ENCODE data around the gene TMEM127.
"Not testable (repeated sequence)": the region's sequence is repeated elsewhere in the genome, so short reads cannot be mapped to it uniquely, and the experiment has no call there.

Gene TMEM127

GRCh38 chr2:96233880-96234316 is 31.9 kb downstream of the TMEM127 start:
- ChIA-PET CTCF (interaction anchor here (1.6 kb wide), 1 partner anchor 59 kb away, joined by 4 read pairs; no protein-coding TSS in a partner anchor), POLR2A (interaction anchor here (0.8 kb wide), 1 partner anchor 26 kb away, joined by 3 read pairs; the partner anchor contains the start of gene STARD7)
- H3K4me3 ChIP-seq (ENCODE audit: low read depth, low read length): no peak overlapping the region
- TF ChIP-seq CTCF (IDR thresholded peaks at IDR 0.05; ENCODE audit: insufficient read depth, low read length, missing control alignments): no peak
- no peak for DNase-seq (ENCODE audit: low read depth, low spot score)

- DNase-seq (ENCODE audit: low read depth, low spot score): no peak
- no peak for TF ChIP-seq CTCF (IDR thresholded peaks at IDR 0.05; ENCODE audit: insufficient read depth, low read length, missing control alignments)
- no peak overlapping the region for H3K4me3 ChIP-seq (ENCODE audit: low read depth, low read length)
- POLR2A ChIA-PET: interaction anchor here (0.6 to 1.0 kb wide), 3 partner anchors 18 to 31 kb away, joined by 3 to 5 read pairs (median 4); partner anchors contain the start of gene STARD7
- CTCF ChIA-PET: interaction anchor here (1.6 kb wide), 1 partner anchor 59 kb away, joined by 4 read pairs; no protein-coding TSS in a partner anchor
Measured at GRCh38 chr2:96233436-96233835, 32.4 kb downstream of the TMEM127 start.

- no peak overlapping the region for H3K4me3 ChIP-seq (ENCODE audit: low read depth, low read length)
- ChIA-PET POLR2A (no interaction called here), CTCF (interaction anchor here (0.8 kb wide), 1 partner anchor 93 kb away, joined by 3 read pairs; the partner anchor contains the start of gene ASTL)
- no peak for TF ChIP-seq CTCF (IDR thresholded peaks at IDR 0.05; ENCODE audit: insufficient read depth, low read length, missing control alignments)
- DNase-seq (ENCODE audit: low read depth, low spot score): no peak
Measured at GRCh38 chr2:96231316-96231715, 34.5 kb downstream of the TMEM127 start.

- ChIA-PET CTCF (interaction anchor here (0.5 to 0.9 kb wide), 2 partner anchors 16 to 49 kb away, joined by 4 read pairs; partner anchors contain the start of gene STARD7), POLR2A (no interaction called here)
Measured at GRCh38 chr2:96225016-96225533, 40.7 kb downstream of the TMEM127 start.

GRCh38 chr2:96221106-96221505 is 44.7 kb downstream of the TMEM127 start:
- CTCF ChIA-PET, POLR2A ChIA-PET: not testable (repeated sequence)

More at GRCh38 chr2:96225016-96225533, 40.7 kb downstream of the TMEM127 start:
- TF ChIP-seq CTCF (IDR thresholded peaks at IDR 0.05; ENCODE audit: insufficient read depth, low read length, missing control alignments): no peak
- H3K4me3 ChIP-seq (ENCODE audit: low read depth, low read length): no peak overlapping the region
- DNase-seq (ENCODE audit: low read depth, low spot score): no peak

GRCh38 chr2:96219959-96220358 is 45.8 kb downstream of the TMEM127 start:
- DNase-seq (ENCODE audit: low read depth, low spot score); H3K4me3 ChIP-seq (ENCODE audit: low read depth, low read length); CTCF ChIA-PET; POLR2A ChIA-PET: not testable (repeated sequence)

More at GRCh38 chr2:96221106-96221505, 44.7 kb downstream of the TMEM127 start:
- H3K4me3 ChIP-seq (ENCODE audit: low read depth, low read length); DNase-seq (ENCODE audit: low read depth, low spot score): not testable (repeated sequence)

GRCh38 chr2:96218508-96219131 is 47.2 kb downstream of the TMEM127 start:
- no peak for TF ChIP-seq CTCF (IDR thresholded peaks at IDR 0.05; ENCODE audit: insufficient read depth, low read length, missing control alignments)

More at GRCh38 chr2:96218508-96219131, 47.2 kb downstream of the TMEM127 start:
- CTCF ChIA-PET: no interaction called here
- no peak overlapping the region for H3K4me3 ChIP-seq (ENCODE audit: low read depth, low read length)
- DNase-seq (ENCODE audit: low read depth, low spot score): no peak
- POLR2A ChIA-PET: no interaction called here
